Glutamatergic neuron (in vitro differentiated cells): ENCODE measurements around the gene TRDMT1. TPM values are rescaled to one million over a fixed set of nuclear protein-coding genes. Genes with fewer than 3 reads are reported as not detected.

Experiments
- DNase-seq: peaks from one replicate; pipeline ENCODE4 v3.0.0; 2022
- H3K27ac Mint-ChIP-seq: one replicate; pipeline ENCODE4 v1.8.0; 2020; ENCODE audit warnings: mild to moderate bottlenecking, mixed read lengths, inconsistent platforms; ENCODE audit not compliant: unreplicated experiment
- H3K27me3 Mint-ChIP-seq: one replicate; pipeline ENCODE4 v1.8.0; 2020; ENCODE audit warnings: mild to moderate bottlenecking, moderate library complexity, mixed read lengths, inconsistent platforms; ENCODE audit not compliant: unreplicated experiment
- H3K36me3 Mint-ChIP-seq: one replicate; pipeline ENCODE4 v1.8.0; 2020; ENCODE audit warnings: mild to moderate bottlenecking, mixed read lengths, inconsistent platforms; ENCODE audit not compliant: unreplicated experiment
- H3K4me1 Mint-ChIP-seq: one replicate; pipeline ENCODE4 v1.8.0; 2020; ENCODE audit warnings: mild to moderate bottlenecking, low read depth, mixed read lengths, inconsistent platforms; ENCODE audit not compliant: unreplicated experiment
- H3K4me3 Mint-ChIP-seq: one replicate; pipeline ENCODE4 v1.8.0; 2020; ENCODE audit warnings: mild to moderate bottlenecking, mixed read lengths, inconsistent platforms; ENCODE audit not compliant: unreplicated experiment
- H3K9me3 Mint-ChIP-seq: one replicate; pipeline ENCODE4 v1.8.0; 2020; ENCODE audit warnings: mild to moderate bottlenecking, moderate library complexity, mixed read lengths, inconsistent platforms; ENCODE audit not compliant: unreplicated experiment
- CTCF ChIP-seq: fragments of 200-600 bp; sonication (generic); IDR thresholded peaks from one replicate; pipeline ENCODE4 v1.5.0; 2021; ENCODE audit not compliant: partially characterized antibody, unreplicated experiment
- total RNA-seq: library from RNA; stranded (reverse); fragmentation: NEBNext Ultra II Directional; extraction: Animal tissue kit (Norgen Biotek cat#: 25700); gene quantifications from one replicate; pipeline ENCODE4 v1.2.1, GENCODE V29; 2021; ENCODE audit not compliant: unreplicated experiment

TRDMT1 gene
- total RNA-seq, 1 donor from 2014 or later, result 8.9 TPM

GRCh38 chr10:17106991-17107390 is 94.5 kb downstream of the TRDMT1 start:
- Mint-ChIP-seq H3K9me3 (peaks cover 6% of the 10 kb centered on the region), H3K27me3 (no peaks in the 10 kb centered on the region), H3K36me3 (peaks cover 4% of the 10 kb centered on the region), H3K4me1 (peaks cover 6% of the 10 kb centered on the region), H3K4me3 (no peak overlapping the region), H3K27ac (no peak overlapping the region)
- DNase-seq, result no peak
- TF ChIP-seq CTCF, result no peak

DNA sequence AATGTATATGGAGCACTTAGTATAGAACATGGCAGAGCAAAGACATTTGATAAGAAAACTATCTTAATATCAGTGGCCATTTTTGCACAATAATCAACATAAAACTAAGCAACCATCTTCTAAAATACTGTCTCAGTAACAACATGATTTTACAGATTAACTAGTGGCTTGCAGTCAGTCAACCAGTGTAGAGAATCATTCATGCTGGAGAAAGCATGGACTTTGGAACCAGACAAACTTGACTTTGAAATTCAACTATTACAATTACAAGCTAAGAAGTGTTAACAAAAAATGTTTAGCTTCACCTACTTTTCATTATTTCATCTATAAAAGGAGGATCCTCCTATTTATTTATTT is 99.6 kb downstream of the TRDMT1 start:
- Mint-ChIP-seq H3K9me3 (no peaks in the 10 kb centered on the region), H3K27me3 (no peaks in the 10 kb centered on the region), H3K36me3 (no peaks in the 10 kb centered on the region), H3K4me1 (no peaks in the 10 kb centered on the region), H3K27ac (no peak overlapping the region), H3K4me3 (no peak overlapping the region)
- TF ChIP-seq CTCF, result no peak
- DNase-seq, result no peak

DNA sequence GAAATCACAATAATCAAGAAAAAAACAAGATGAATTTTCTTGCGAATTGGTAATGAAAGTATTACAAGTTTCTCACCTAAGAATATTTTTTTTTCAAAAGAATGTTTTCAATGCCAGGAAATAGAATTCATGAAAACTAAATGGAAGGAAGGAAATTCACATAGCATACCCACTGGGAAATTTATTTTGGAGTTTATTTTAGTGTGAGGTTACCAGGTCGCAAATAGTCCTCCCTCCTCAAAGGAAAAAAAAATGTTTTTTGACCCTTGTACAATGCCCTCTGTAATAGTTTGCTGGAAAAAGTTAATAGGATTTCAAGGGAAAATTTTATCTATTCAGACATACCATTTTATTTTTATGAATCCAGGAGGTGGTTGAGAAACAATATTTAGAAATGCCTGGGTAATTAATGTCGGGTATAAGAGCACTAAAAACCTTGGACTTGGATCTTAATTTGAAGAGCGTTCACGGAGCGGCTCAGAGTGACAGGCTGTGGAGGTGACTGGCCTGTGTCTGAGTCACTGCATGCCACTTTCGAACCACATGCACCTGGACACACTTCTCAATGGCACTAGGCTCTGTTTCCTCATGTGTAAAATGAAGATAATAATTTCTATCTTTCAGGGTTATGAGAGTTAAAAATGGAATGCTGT is 100.1 kb downstream of the TRDMT1 start:
- H3K4me1 Mint-ChIP-seq, result no peaks in the 10 kb centered on the region
- no peaks in the 10 kb centered on the region for H3K9me3 Mint-ChIP-seq
- no peaks in the 10 kb centered on the region for H3K27me3 Mint-ChIP-seq
- H3K36me3 Mint-ChIP-seq, result no peaks in the 10 kb centered on the region
- no peak for TF ChIP-seq CTCF
- no peak for DNase-seq
- H3K4me3 Mint-ChIP-seq, result no peak overlapping the region
- no peak overlapping the region for H3K27ac Mint-ChIP-seq

GRCh38 chr10:17100586-17100985 is 100.9 kb downstream of the TRDMT1 start:
- no peaks in the 10 kb centered on the region for H3K36me3 Mint-ChIP-seq
- TF ChIP-seq CTCF, result no peak
- no peaks in the 10 kb centered on the region for H3K27me3 Mint-ChIP-seq
- no peaks in the 10 kb centered on the region for H3K9me3 Mint-ChIP-seq
- no peak overlapping the region for H3K4me3 Mint-ChIP-seq
- DNase-seq, result no peak
- H3K4me1 Mint-ChIP-seq, result no peaks in the 10 kb centered on the region
- H3K27ac Mint-ChIP-seq, result no peak overlapping the region

- no peak for DNase-seq
- H3K27me3 Mint-ChIP-seq, result no peaks in the 10 kb centered on the region
- no peaks in the 10 kb centered on the region for H3K4me1 Mint-ChIP-seq
- H3K4me3 Mint-ChIP-seq, result no peak overlapping the region
- no peaks in the 10 kb centered on the region for H3K36me3 Mint-ChIP-seq
- H3K9me3 Mint-ChIP-seq, result peaks cover 1% of the 10 kb centered on the region
- H3K27ac Mint-ChIP-seq, result no peak overlapping the region
- TF ChIP-seq CTCF, result no peak
These were observed 103.5 kb downstream of the TRDMT1 start for GRCh38 chr10:17098012-17098411.

Other genes starting within 250 kb of the TRDMT1 start
- gene CUBN, start 71.9 kb downstream of the TRDMT1 start, total RNA-seq, result 0.32 TPM
- gene VIM, start 26.6 kb upstream of the TRDMT1 start, total RNA-seq, result 106 TPM